H9 (cell line): ENCODE measurements around the gene ERC2. TPM values are rescaled to one million over a fixed set of nuclear protein-coding genes. Genes with fewer than 3 reads are reported as not detected.

ENCODE experiments used
- DNase-seq: peaks from one replicate; pipeline ENCODE4 v3.0.0-alpha.2; 2017
- H2AFZ ChIP-seq: one replicate; pipeline ENCODE4 v1.6.1; 2013; ENCODE audit warnings: mild to moderate bottlenecking, low read length, control low read depth, moderate library complexity
- H2AK5ac ChIP-seq: 2 replicates; pipeline ENCODE4 v1.6.1; 2013; ENCODE audit warnings: low read length, control low read depth, mixed read lengths; ENCODE audit not compliant: insufficient read length
- H2BK120ac ChIP-seq: one replicate; pipeline ENCODE4 v1.6.1; 2013; ENCODE audit warnings: low read depth, mild to moderate bottlenecking, low read length, control low read depth, inconsistent platforms; ENCODE audit not compliant: poor library complexity, severe bottlenecking
- H2BK12ac ChIP-seq: 2 replicates; pipeline ENCODE4 v1.6.1; 2013; ENCODE audit warnings: low read length, control low read depth, mixed read lengths, low read depth; ENCODE audit not compliant: insufficient read length
- H2BK15ac ChIP-seq: 2 replicates; pipeline ENCODE4 v1.6.1; 2013; ENCODE audit warnings: low read depth, low read length, control low read depth
- H2BK20ac ChIP-seq: one replicate; pipeline ENCODE4 v1.6.1; 2013; ENCODE audit warnings: low read depth, mild to moderate bottlenecking, low read length, control low read depth, inconsistent platforms; ENCODE audit not compliant: poor library complexity, severe bottlenecking
- H2BK5ac ChIP-seq: 2 replicates; pipeline ENCODE4 v1.6.1; 2013; ENCODE audit warnings: low read length, control low read depth, mixed read lengths; ENCODE audit not compliant: insufficient read length
- H3K14ac ChIP-seq: 2 replicates; pipeline ENCODE4 v1.6.1; 2013; ENCODE audit warnings: low read length, control low read depth; ENCODE audit not compliant: insufficient read depth
- H3K18ac ChIP-seq: 2 replicates; pipeline ENCODE4 v1.6.1; 2013; ENCODE audit warnings: low read depth, mild to moderate bottlenecking, mixed read lengths, low read length, control low read depth; ENCODE audit not compliant: insufficient read length
- H3K23ac ChIP-seq: 2 replicates; pipeline ENCODE4 v1.6.1; 2013; ENCODE audit warnings: low read length, control low read depth, mixed read lengths, low read depth; ENCODE audit not compliant: insufficient read length
- H3K23me2 ChIP-seq: 2 replicates; pipeline ENCODE4 v1.6.1; 2013; ENCODE audit warnings: low read depth, mild to moderate bottlenecking, mixed read lengths, low read length, control low read depth; ENCODE audit not compliant: insufficient read length, poor library complexity, severe bottlenecking
- H3K27ac ChIP-seq: 2 replicates; pipeline ENCODE4 v1.5.1; 2013; ENCODE audit warnings: low read length, control low read depth, mixed read lengths, low read depth; ENCODE audit not compliant: insufficient read length
- H3K27me3 ChIP-seq: 2 replicates; pipeline ENCODE4 v1.6.1; 2013; ENCODE audit warnings: low read length, control low read depth, inconsistent platforms; ENCODE audit not compliant: insufficient read depth
- H3K4ac ChIP-seq: 2 replicates; pipeline ENCODE4 v1.6.1; 2013; ENCODE audit warnings: low read depth, mild to moderate bottlenecking, control low read depth, inconsistent platforms, low read length, moderate library complexity
- H3K4me1 ChIP-seq: 2 replicates; pipeline ENCODE4 v1.6.1; 2013; ENCODE audit warnings: low read length, control low read depth, inconsistent platforms; ENCODE audit not compliant: insufficient read depth
- H3K4me2 ChIP-seq: 2 replicates; pipeline ENCODE4 v1.6.1; 2013; ENCODE audit warnings: low read length, control low read depth, mixed read lengths; ENCODE audit not compliant: insufficient read length, insufficient read depth
- H3K56ac ChIP-seq: 2 replicates; pipeline ENCODE4 v1.6.1; 2013; ENCODE audit warnings: low read depth, mild to moderate bottlenecking, mixed read lengths, low read length, control low read depth; ENCODE audit not compliant: insufficient read length
- H3K79me1 ChIP-seq: 2 replicates; pipeline ENCODE4 v1.6.1; 2013; ENCODE audit warnings: low read depth, mild to moderate bottlenecking, moderate library complexity, low read length, control low read depth, inconsistent platforms; ENCODE audit not compliant: insufficient read depth, poor library complexity, severe bottlenecking
- H3K79me2 ChIP-seq: 2 replicates; pipeline ENCODE4 v1.6.1; 2013; ENCODE audit warnings: low read length, control low read depth, inconsistent platforms; ENCODE audit not compliant: insufficient read depth
- H3K9ac ChIP-seq: 2 replicates; pipeline ENCODE4 v1.6.1; 2013; ENCODE audit warnings: low read length, control low read depth, mixed read lengths; ENCODE audit not compliant: insufficient read length; ENCODE audit errors: extremely low read depth
- H3K9me3 ChIP-seq: one replicate; pipeline ENCODE4 v1.6.1; 2013; ENCODE audit warnings: low read depth, low read length, inconsistent platforms; ENCODE audit not compliant: control insufficient read depth
- H3T11ph ChIP-seq: one replicate; pipeline ENCODE4 v1.6.1; 2013; ENCODE audit warnings: mild to moderate bottlenecking, low read length, control low read depth, inconsistent platforms
- H4K20me1 ChIP-seq: one replicate; pipeline ENCODE4 v1.6.1; 2013; ENCODE audit not compliant: control insufficient read depth, insufficient read length, insufficient read depth
- H4K5ac ChIP-seq: 2 replicates; pipeline ENCODE4 v1.6.1; 2013; ENCODE audit warnings: low read depth, mild to moderate bottlenecking, mixed read lengths, low read length, control low read depth; ENCODE audit not compliant: insufficient read length
- H4K8ac ChIP-seq: replicated peaks from 2 replicates; pipeline ENCODE4 v1.6.1; 2013; ENCODE audit warnings: low read length, control low read depth, mixed read lengths, low read depth; ENCODE audit not compliant: insufficient read length
- H4K91ac ChIP-seq: 2 replicates; pipeline ENCODE4 v1.6.1; 2013; ENCODE audit warnings: low read depth, mild to moderate bottlenecking, moderate library complexity, mixed read lengths, low read length, control low read depth; ENCODE audit not compliant: insufficient read length
- H3K27ac Mint-ChIP-seq, 3 experiments: 2 replicates in 2 of 3; 3 replicates in 1 of 3; pipeline ENCODE4 v1.8.0; 2020 to 2021; ENCODE audit warnings: mixed read lengths in 3 of 3, mild to moderate bottlenecking in 1 of 3, moderate library complexity in 1 of 3
- H3K27me3 Mint-ChIP-seq: 2 replicates; pipeline ENCODE4 v1.8.0; 2021; ENCODE audit warnings: low read depth, mild to moderate bottlenecking, moderate library complexity, mixed read lengths
- H3K36me3 Mint-ChIP-seq, 3 experiments: 2 replicates in 2 of 3; 3 replicates in 1 of 3; pipeline ENCODE4 v1.8.0; 2020 to 2021; ENCODE audit warnings: low read depth in 3 of 3, mixed read lengths in 3 of 3; ENCODE audit not compliant: insufficient read depth in 1 of 3
- H3K4me1 Mint-ChIP-seq, 2 experiments: 2 replicates each; pipeline ENCODE4 v1.8.0; 2020; ENCODE audit warnings: mixed read lengths in 2 of 2
- H3K4me3 Mint-ChIP-seq, 2 experiments: 2 replicates in 1 of 2; 3 replicates in 1 of 2; pipeline ENCODE4 v1.8.0; 2020 to 2021; ENCODE audit warnings: mild to moderate bottlenecking in 2 of 2, mixed read lengths in 2 of 2, moderate library complexity in 1 of 2
- H3K9me3 Mint-ChIP-seq, 2 experiments: 2 replicates in 1 of 2; 3 replicates in 1 of 2; pipeline ENCODE4 v1.8.0; 2020; ENCODE audit warnings: mild to moderate bottlenecking in 2 of 2, mixed read lengths in 2 of 2, moderate library complexity in 1 of 2
- CTCF ChIP-seq: fragments of 200-600 bp; sonication (generic); conservative IDR thresholded peaks from 3 replicates; pipeline ENCODE4 v1.8.0; 2021; ENCODE audit warnings: antibody characterized with exemption, mild to moderate bottlenecking
- WGBS: extraction: QIAGEN DNeasy Blood & Tissue Kit; methylation state at CpG from one replicate; pipeline ENCODE4 v1.1.7; 2013; ENCODE audit warnings: missing lambda C conversion rate, low lambda C conversion rate, mixed read lengths; ENCODE audit not compliant: insufficient read length; ENCODE audit errors: extremely low coverage; 5-methylcytosine and 5-hydroxymethylcytosine counted together
- total RNA-seq: library from RNA; stranded (reverse); gene quantifications from 2 replicates; pipeline ENCODE4 v1.2.1, GENCODE V29; 2021

ERC2 gene
- total RNA-seq, 1 experiment from 2014 or later: 15.4 TPM

- peak overlapping the region in 1 of 3 experiments; percentile 32; a peak in 1 of 7 replicates for H3K27ac Mint-ChIP-seq
- Histone ChIP-seq H3K9ac (no peak overlapping the region), H2BK5ac (no peak overlapping the region), H3K9me3 (no peaks in the 10 kb centered on the region), H4K20me1 (no peaks in the 10 kb centered on the region), H3K4ac (no peak overlapping the region), H3K79me2 (no peaks in the 10 kb centered on the region), H3K18ac (no peak overlapping the region), H2BK15ac (no peak overlapping the region), H4K8ac (no peak overlapping the region), H3K56ac (no peak overlapping the region), H3K4me2 (no peak overlapping the region), H3T11ph (no peak overlapping the region), H2BK120ac (no peak overlapping the region), H3K23ac (no peak overlapping the region), H3K27me3 (no peaks in the 10 kb centered on the region), H3K4me1 (no peaks in the 10 kb centered on the region), H3K14ac (no peak overlapping the region), H2BK12ac (no peak overlapping the region), H4K5ac (no peak overlapping the region), H2AK5ac (no peak overlapping the region), H4K91ac (no peak overlapping the region), H2BK20ac (no peak overlapping the region), H3K27ac (no peak overlapping the region), H3K79me1 (no peaks in the 10 kb centered on the region), H2AFZ (no peak overlapping the region), H3K23me2 (no peaks in the 10 kb centered on the region)
- H3K4me3 Mint-ChIP-seq: no peak overlapping the region
- H3K9me3 Mint-ChIP-seq: no peaks in the 10 kb centered on the region
- no peak for DNase-seq
- no peaks in the 10 kb centered on the region for H3K27me3 Mint-ChIP-seq
- no peak for TF ChIP-seq CTCF
- H3K4me1 Mint-ChIP-seq: peaks cover 10 to 16% of the 10 kb centered on the region in 2 experiments
- no CpG with 5 or more reads among the region's 4 CpGs for WGBS
- H3K36me3 Mint-ChIP-seq: no peaks in the 10 kb centered on the region
Observed at GRCh38 chr3:56339671-56340070, 128.6 kb downstream of the ERC2 start.
